Cardiac muscle cell (in vitro differentiated cells and primary cell): ENCODE data around the gene PRRC2A. TPM values are rescaled to one million over a fixed set of nuclear protein-coding genes. Genes with fewer than 3 reads are reported as not detected.

Experiments
- DNase-seq, 2 donors: peaks; one replicate each; pipeline versions ENCODE4 v3.0.0 to v3.0.0-alpha.2; 2010 to 2017; ENCODE audit warnings: low read depth in 1 of 2, low spot score in 1 of 2
- H3K27ac ChIP-seq: fragments of 200-600 bp; sonication (generic); 2 replicates; pipeline ENCODE4 v1.5.1; 2016
- H3K27me3 ChIP-seq: fragments of 200-600 bp; sonication (generic); 2 replicates; pipeline ENCODE4 v1.6.0; 2016; ENCODE audit warnings: control low read depth
- H3K36me3 ChIP-seq: fragments of 200-600 bp; sonication (generic); 2 replicates; pipeline ENCODE4 v1.5.1; 2016; ENCODE audit warnings: control low read depth
- H3K4me1 ChIP-seq: fragments of 200-600 bp; sonication (generic); 2 replicates; pipeline ENCODE4 v1.8.1; 2017; ENCODE audit warnings: low read depth, mild to moderate bottlenecking, mixed run types
- H3K4me3 ChIP-seq: fragments of 200-600 bp; sonication (generic); 2 replicates; pipeline ENCODE4 v1.5.1; 2016; ENCODE audit warnings: mild to moderate bottlenecking
- H3K9me3 ChIP-seq: fragments of 200-600 bp; sonication (generic); 2 replicates; pipeline ENCODE4 v1.5.1; 2017; ENCODE audit warnings: low read depth, mild to moderate bottlenecking, control low read depth
- CTCF ChIP-seq: IDR thresholded peaks from 2 replicates; pipeline ENCODE4 v1.5.1; 2012; ENCODE audit warnings: low read depth, mild to moderate bottlenecking, low read length
- polyA plus RNA-seq: library from polyadenylated mRNA; unstranded; fragments of >200 nt; fragmentation: Nextera tagmentation; extraction: Ambion mirVana; gene quantifications from 2 replicates; pipeline ENCODE4 v1.2.1, GENCODE V29; 2016
- total RNA-seq: library from RNA; depleted of rRNA; stranded (reverse); fragments of >200 nt; gene quantifications from 2 replicates; pipeline ENCODE4 v1.2.3, GENCODE V29; 2016

Gene PRRC2A
- total and polyA plus RNA-seq, 2 experiments from 2014 or later: 70.2 to 208 TPM

GRCh38 chr6:31662124-31662723 is 41.7 kb downstream of the PRRC2A start:
- Histone ChIP-seq H3K4me1 (peaks cover 25% of the 10 kb centered on the region), H3K36me3 (peaks cover 4% of the 10 kb centered on the region), H3K27me3 (no peaks in the 10 kb centered on the region), H3K27ac (no peak overlapping the region), H3K4me3 (no peak overlapping the region), H3K9me3 (no peaks in the 10 kb centered on the region)
- DNase-seq: no peak
- TF ChIP-seq CTCF: no peak

GRCh38 chr6:31663126-31663960 is 42.8 kb downstream of the PRRC2A start:
- no peak for TF ChIP-seq CTCF
- peak overlapping the region; percentile 94 for H3K4me3 ChIP-seq
- peak in 1 of 2 donors; percentile 20 for DNase-seq
- H3K27me3 ChIP-seq: no peaks in the 10 kb centered on the region
- peaks cover 15% of the 10 kb centered on the region for H3K36me3 ChIP-seq
- H3K9me3 ChIP-seq: no peaks in the 10 kb centered on the region
- H3K27ac ChIP-seq: peak overlapping the region; percentile 95
- peaks cover 25% of the 10 kb centered on the region for H3K4me1 ChIP-seq

DNA sequence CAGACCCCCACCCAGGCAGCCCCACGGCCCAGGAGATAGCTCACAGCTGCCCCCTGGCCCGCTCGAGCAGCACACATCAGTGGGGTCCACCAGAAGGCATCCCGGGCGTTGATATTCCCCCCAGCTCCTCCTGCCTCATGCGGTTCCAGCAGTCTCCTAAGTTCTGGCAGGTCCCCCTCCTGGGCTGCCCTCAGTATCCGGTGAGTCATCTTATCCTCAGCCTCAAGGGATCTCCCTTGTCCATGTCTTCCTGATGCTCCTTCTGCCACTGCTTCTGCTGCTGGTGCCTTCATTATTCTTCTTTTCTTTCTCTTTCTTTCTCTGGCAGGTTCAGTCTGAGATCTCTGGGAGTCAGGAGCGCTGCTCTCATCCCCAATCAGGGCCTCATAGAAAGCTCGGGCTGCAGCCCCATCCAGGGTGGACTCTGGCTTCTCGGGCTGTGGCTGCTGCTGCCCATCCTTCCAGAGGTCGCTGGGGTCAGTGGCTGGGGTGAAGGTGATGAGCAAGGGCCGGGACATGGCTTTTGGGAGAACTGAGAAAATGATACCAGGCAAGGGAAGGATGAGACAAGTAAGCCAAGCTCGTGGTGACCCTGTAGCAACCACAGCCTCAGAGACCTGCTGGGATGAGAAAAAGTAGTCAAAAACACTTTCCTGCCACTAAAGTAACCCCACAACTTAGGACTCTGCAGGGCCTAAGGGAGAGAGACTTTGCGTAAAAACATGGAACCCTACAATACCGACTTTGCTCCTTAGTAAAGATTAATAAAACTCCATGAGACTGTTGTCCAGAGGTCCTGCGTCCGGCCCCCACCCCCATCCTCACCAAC is 43.7 kb downstream of the PRRC2A start:
- TF ChIP-seq CTCF: no peak
- peak overlapping the region; percentile 95 for H3K27ac ChIP-seq
- H3K4me1 ChIP-seq: peaks cover 19% of the 10 kb centered on the region
- DNase-seq: peak in 1 of 2 donors; percentile 78
- no peaks in the 10 kb centered on the region for H3K27me3 ChIP-seq
- H3K9me3 ChIP-seq: no peaks in the 10 kb centered on the region
- peaks cover 22% of the 10 kb centered on the region for H3K36me3 ChIP-seq
- peak overlapping the region; percentile 94 for H3K4me3 ChIP-seq

GRCh38 chr6:31664790-31665500 is 44.4 kb downstream of the PRRC2A start, which contains the start of gene GPANK1:
Gene GPANK1 (minus strand): TSS chr6:31664997. CDS start chr6:31664478, 519 bp downstream.
- no peaks in the 10 kb centered on the region for H3K27me3 ChIP-seq
- no peaks in the 10 kb centered on the region for H3K9me3 ChIP-seq
- H3K4me3 ChIP-seq: peak within 1 kb of the TSS; percentile 94
- DNase-seq: peak; percentile 92 to 97
- no peak for TF ChIP-seq CTCF
- peak within 1 kb of the TSS; percentile 95 for H3K27ac ChIP-seq
- H3K4me1 ChIP-seq: peaks cover 12% of the 10 kb centered on the region
- peaks cover 30% of the 10 kb centered on the region for H3K36me3 ChIP-seq
